NCI-H748 treated with DMSO at 0.1 percent for 48 hours (cell line): ENCODE data around the gene UFSP1.

Experiments
- DNase-seq: peaks from one replicate; lab custom pipeline; 2025; lab: John Stamatoyannopoulos, UW

The UFSP1 gene

DNA sequence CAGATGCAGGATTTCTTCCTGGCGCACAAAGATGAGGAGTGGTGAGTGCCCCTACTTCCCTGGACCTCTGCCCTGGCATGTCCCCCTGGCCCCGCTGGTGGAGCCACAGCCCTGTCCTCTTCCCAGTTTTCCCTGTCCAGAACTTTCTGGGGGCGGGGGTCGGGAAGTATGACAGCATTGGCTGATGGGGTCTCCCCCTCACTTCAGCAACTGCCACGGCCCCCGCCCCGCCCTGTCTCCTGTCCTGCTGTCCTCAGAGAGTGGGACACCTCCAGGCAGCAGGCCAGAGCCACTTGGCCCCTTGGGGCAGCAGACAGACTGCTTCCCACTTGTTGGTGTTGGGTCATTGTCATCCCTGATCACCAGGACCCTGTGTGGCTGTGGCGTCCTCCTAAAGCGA lies 7.3 kb downstream of the UFSP1 start:
- DNase-seq: no peak

DNA sequence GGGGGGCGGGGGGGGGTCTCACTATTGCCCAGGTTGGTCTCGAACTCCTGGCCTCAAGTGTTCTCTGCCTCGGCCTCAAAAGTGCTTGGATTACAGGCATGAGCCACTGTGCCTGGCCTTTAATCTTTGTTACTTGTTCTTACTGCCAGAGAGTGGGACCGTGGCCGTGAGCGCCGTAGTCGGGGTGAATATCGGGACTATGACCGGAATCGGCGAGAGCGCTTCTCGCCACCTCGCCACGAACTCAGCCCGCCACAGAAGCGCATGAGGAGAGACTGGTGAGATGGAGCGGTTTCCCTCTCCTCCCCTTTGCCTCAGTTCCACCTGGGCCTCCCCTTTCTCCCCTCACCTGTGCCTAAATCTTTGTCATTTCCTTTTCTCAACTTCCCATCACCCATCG lies 8.4 kb downstream of the UFSP1 start:
- DNase-seq: no peak

DNA sequence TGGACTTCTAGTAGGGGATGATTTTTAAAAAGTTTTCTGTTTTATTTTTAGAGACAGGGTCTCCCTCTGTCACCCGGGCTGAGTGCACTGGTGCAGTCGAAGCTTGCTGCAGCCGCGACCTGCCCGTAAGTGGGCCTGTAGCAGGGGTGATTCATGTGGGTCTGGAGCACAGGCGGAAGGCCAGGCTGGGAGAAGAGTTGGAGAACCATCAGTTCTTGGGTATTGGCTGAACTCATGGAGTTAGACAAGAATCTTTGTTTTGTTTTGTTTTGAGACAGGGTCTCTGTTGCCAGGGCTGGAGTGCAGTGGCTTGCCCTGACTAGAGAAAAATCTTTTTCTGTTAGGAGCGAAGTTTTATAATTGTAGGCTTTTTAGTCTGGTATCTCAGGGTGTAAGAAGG lies 8.9 kb downstream of the UFSP1 start:
- no peak for DNase-seq

DNA sequence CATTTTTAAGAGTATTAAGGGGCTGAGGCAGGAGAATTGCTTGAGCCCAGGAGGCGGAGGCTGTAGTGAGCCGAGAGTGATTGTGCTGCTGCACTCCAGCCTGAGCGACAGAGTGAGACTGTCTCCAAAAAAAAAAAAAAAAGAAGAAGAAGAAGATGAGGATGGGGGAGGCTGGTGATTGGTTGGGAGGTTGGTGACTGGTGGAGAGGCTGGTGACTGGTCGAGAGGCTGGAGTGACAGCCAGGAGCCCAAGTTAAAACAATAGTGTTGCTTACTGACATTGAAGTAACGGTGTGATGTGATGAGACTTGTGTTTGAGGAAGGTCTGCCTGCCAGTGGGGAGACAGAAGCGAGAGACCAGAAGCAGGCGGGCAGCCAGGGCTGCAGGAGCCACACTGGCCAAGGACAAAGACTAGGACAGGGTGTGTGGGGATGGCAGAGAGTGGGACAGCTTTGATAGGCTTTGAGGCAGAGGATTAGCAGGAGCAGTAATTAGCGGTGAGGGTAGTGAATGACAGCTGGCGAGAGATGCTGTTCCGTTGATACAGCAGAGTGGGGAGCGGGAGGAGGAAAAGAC lies 9.7 kb downstream of the UFSP1 start:
- DNase-seq: no peak

DNA sequence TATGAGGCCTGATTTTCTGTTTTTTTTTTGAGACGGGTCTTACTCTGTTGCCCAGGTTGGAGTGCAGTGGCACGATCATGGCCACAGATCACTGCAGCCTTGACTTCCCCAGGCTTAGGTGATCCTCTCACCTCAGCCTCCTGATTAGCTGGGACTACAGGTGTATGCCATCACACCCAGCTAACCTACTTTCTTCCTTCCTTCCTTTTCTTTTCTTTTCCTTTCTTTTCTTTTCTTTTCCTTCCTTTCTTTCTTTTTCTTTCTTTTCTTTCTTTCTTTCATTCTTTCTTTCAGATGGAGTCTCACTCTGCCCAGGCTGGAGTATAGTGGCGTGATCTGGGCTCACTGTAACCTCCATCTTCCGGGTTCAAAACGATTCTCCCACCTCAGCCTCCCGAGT lies 10.8 kb downstream of the UFSP1 start:
- no peak for DNase-seq

DNA sequence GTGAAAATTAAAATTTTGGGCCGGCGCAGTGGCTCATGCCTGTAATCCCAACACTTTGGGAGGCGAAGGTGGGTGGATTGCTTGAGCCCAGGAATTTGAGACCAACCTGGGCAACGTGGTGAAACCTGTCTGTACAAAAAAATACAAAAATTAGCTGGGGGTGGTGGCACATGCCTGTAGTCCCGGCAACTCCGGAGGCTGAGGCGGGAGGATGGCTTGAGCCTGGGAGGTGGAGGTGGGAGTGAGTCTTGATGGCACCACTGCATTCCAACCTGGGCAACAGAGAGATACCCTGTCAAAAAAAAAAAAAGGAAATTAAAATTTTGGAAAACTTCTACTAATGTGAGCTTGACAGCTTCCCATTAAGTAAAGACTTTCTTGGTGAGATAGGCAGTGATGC lies 11.5 kb downstream of the UFSP1 start:
- no peak for DNase-seq

DNA sequence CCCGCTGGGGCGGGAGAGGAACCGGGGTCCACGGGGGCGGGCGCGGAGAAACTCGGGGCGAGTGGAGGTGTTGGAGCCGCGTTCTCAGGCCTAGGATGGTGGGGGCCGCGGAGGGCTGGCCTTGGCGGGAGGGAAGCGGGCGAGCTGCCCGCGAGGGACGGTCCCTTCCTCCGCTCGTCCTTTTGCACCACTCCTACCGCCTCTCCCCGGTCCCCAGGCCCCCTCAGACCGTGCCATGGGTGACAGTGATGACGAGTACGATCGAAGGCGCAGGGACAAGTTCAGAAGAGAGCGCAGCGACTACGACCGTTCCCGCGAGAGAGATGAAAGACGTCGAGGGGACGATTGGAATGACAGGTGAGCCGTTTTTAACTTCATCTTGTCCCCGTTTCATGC lies 14.2 kb downstream of the UFSP1 start:
- peak; percentile 23 for DNase-seq

DNA sequence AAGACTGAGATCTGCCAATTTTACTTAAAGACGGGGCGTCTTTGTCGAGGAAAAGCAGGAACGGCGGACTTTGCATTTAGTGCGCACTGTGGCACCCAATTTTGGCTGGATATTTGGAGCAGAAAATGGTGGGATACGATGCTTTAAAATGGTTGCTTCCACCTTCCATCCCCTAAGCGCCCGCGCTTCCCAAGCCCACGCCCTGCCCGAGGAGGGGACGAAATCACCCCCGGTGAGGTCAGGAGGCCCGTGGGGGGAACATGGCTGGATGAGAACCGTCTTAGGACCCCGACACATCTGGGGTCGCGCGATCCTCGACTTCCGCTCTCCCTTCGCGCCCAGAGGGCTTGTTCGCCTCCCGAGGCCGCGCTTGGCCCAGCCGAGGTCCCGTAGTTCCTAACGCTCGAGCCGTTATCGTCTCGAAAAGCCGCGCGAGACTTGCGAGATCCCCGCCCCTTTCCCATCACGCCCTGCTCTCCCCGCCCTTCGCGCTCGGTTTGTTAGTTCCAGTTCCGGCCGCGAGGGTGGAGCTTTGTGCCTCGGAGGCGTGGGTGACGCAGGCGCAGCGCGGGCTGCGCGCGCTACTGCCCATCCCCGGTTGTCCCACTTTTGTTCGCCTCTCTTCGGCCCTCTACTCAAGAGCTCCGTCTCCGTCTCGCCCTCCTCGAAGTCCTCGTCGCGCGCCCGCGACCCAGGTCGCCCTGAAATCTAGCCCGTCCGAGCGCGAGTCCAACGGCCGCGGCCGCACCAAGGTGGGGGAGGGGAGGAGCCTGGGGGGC lies 14.7 kb downstream of the UFSP1 start, which contains the start of gene SRRT:
SRRT (plus strand) TSS at position 527 of the 779 bp plus-strand sequence. CDS start 488 bp downstream, outside the sequence.
- peak; percentile 91 for DNase-seq

DNA sequence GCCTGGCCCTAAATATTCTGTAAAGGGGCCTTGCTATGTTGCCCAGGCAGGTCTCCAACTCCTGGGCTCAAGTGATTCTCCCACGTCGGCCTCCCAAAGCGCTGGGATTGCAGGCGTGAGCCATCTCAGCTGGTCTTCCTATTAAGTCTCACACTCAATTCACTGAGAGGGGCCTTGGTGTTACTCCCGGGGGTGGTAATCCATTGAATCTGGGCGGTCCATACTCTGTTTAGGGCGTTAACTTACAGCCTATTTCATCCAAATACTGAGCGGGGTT lies 15.3 kb downstream of the UFSP1 start:
- no peak for DNase-seq

DNA sequence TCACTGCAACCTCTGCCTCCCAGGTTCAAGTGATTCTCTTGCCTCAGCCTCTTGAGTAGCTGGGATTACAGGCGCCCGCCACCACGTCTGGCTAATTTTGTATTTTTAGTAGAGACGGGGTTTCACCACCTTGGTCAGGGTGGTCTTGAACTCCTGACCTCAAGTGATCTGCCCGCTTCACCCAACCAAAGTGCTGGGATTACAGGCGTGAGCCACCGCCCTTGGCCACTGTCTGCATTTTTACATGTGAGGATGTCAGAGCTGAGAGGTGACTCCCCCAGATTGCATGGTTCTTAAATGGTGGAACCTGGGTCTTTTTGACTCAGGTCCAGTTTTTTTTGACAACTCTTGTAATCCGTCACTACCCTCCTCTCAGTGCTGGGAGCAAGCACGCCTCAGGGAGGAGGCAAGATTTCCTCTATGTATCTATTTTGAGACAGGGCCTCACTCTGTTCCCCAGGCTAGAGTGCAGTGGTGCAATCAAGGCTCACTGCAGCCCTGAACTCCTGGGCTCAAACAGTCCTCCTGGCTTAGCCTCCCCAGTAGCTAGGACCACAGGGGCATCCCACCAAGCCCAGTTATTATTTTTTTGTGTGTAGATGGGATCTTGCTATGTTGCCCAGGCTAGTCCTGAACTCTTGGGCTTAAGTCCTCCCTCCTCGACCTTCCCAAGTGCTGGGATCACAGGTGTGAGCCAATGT lies 15.8 kb downstream of the UFSP1 start:
- DNase-seq: no peak

DNA sequence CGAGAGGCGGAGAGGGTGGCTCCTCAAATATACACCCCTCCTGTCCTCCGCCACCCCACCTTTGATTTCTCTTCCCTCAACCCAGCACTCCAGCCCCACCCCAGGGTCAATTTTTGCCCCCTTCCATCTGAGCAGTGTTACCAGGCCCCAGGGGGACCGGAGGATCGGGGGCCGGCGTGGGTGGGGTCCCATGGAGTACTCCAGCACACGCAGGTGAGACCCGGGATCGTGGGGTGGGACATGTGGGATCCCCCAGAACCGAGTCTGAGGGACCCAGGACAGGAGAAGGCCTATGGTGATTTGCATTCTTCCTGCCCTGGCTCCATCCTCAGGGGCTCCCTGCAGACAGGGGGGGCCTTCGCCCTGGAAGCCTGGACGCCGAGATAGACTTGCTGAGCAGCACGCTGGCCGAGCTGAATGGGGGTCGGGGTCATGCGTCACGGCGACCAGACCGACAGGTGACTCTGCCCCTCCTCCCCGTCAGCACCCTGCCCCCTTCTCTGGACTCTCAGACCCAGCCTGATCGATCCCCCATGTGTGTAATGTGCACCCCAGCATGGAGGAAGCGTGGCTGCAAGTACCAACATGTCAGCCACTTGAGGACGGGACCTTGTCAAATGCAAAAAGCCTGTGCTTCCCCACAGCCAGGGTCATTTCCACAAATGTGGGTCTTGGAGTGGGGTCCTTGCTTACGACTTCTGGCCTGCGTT lies 21.6 kb downstream of the UFSP1 start:
- no peak for DNase-seq

DNA sequence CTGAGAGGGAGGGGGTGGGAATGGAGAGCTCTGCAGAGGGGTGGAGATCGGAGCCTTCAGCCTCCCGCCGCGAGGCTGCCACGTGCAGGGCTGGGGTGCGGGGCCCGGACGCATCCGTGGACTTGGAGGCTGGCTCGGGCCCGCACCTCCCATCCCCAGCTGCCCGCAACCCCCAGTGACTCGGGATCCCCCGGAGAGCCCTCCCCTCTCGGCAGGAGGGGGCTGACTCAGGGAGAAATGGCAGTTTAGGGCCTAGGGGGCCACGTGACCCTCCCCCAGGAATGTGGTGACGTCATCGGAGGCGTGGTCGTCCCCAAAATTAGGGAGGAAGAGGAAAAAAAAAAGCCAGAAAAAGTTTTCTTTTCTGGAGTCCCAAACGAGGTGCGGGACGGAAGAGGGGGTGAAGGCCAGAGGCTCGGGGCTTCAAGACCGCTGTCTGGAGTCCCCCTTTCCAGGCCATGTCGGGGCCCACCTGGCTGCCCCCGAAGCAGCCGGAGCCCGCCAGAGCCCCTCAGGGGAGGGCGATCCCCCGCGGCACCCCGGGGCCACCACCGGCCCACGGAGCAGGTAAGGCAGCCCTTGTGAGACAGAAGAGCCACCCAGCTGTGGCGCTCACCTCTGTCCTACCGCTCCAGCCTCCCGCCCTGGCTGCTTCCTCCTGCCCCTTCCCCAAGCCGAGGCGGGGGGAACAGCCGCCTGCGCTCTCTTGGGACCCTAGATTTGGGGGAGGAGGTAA lies 22.3 kb downstream of the UFSP1 start, which contains the start of gene TRIP6:
TRIP6 (plus strand) TSS at position 348 of the 736 bp plus-strand sequence; CDS start at position 459, 111 bp downstream.
- DNase-seq: no peak

DNA sequence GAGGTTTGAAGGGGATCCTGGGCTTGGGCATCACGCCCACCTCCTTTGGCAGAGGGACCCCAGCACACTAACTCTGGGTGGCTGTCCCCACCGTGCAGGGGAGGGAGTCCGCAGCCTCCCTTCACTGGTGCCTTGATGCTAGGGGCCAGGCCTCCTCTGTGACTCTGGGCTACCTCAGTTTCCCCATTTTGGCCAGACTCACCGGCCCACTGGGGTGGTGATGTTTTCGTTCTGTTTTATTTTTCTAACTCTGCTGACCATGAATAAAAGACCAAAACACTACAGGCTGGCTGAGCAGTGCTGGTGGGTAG lies 22.8 kb downstream of the UFSP1 start:
- no peak for DNase-seq

DNA sequence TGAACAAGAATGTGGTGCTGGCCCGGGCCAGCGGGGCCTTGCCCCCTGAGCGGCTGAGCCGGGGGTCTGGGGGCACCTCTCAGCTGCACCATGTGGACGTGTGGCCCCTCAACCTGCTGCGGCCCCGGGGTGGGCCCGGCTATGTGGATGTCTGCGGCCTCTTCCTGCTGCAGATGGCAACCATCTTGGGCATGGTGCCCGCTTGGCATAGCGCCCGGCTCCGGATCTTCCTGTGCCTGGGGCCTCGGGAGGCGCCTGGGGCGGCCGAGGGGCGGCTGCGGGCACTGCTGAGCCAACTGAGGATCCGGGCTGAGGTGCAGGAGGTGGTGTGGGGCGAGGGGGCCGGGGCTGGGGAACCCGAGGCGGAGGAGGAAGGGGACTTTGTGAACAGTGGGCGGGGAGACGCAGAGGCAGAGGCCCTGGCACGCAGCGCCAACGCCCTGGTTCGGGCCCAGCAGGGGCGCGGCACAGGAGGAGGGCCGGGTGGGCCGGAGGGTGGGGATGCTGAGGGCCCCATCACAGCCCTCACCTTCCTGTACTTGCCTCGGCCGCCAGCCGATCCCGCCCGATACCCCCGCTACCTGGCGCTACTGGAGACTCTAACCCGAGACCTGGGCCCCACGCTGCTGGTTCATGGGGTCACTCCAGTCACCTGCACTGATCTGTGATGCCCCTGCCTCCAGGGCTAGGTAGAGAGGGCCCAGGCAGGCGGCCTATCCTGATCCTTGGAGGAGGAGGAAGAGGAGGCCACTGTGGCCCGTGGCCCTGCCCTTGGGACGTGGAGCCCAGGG lies 23.4 kb downstream of the UFSP1 start:
- DNase-seq: no peak

DNA sequence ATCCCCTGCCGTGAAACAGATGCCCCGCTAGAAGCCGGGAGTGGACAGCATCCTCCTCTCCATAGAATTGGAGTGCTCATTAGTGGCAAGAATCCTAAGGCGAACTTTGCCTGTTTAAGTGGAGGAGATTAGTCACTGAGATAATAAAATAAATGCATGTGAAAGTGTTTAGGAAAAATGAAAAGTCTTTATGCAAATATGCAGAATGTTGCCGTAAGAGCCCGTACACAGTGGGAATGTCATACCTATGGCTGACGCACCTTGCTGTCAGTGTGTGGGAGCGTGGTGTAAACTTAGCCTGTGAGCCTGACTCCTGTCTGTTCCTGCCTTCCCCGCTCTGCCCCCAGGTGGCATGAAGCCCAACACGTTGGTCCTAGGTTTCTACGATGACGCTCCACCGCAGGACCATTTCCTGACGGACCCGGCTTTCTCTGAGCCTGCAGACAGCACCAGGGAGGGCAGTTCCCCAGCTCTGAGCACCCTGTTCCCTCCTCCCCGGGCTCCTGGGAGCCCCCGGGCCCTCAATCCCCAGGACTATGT lies 24.1 kb downstream of the UFSP1 start:
- DNase-seq: no peak

DNA sequence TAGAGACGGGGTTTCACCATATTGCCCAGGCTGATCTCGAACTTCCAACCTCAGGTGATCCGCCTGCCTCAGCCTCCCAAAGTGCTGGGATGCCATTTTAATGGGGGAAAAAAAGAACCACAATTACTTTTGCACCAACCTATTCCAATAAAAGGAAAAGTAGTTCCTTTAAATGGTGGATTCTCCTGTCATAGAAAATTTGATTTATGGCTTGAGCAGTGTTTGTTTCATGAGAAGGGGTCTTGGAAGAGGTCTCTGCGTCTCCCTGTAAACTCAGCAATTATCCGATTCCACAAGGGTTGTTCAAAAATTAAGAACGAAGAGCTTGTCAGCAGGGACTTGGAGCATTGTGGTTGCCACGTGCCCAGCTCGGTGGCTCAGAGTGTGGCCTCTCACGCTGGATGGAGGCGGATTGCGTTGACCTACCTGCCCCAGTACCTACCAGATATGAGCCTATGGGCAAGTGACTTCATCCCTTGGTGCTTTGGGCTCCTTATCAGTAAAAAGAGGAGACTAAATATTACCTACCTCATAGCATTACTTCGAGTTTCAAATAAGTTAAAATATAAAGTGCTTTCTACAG lies 25.2 kb downstream of the UFSP1 start:
- no peak for DNase-seq

DNA sequence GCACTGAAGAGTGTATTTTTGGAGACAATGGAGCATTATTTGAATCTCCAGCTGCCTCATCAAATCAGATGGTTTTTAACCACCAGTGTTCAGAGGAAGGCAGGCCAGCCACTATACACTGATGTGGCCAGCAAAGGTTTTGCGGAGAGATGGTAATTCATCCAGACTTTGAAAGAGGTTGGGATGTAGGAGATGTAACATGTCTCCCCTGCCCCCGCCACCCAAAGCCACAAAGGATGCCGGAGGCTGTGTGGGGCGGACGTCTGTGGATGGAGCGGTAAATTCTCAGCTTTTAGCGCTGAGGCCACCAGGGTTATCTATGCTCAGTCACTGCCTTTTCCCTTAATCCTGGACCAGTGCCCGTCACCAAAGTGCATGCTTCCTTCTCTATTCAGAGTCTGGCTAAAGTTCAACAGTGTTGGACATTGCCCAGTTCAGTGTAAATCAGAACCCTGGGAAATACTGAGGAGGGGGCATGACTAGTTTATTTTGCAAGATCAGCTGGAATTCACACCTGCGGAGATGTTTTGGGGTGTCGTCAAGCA lies 26.0 kb downstream of the UFSP1 start:
- no peak for DNase-seq

DNA sequence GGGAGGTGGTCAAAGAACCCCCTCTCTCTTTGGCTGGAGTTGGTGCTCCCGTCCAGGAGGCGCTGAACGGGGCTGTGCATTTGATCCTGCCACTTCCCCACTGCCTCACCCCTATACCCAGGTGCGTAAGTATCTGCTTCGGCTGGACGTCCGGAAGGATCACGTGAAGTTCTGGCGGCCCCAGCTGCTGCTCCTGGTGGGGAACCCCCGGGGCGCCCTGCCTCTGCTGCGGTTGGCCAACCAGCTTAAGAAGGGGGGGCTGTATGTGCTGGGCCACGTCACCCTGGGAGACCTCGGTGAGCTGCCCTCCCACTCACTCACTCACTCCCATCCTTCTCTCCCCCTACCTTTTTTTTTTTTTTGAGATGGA lies 27.9 kb downstream of the UFSP1 start:
- DNase-seq: no peak

DNA sequence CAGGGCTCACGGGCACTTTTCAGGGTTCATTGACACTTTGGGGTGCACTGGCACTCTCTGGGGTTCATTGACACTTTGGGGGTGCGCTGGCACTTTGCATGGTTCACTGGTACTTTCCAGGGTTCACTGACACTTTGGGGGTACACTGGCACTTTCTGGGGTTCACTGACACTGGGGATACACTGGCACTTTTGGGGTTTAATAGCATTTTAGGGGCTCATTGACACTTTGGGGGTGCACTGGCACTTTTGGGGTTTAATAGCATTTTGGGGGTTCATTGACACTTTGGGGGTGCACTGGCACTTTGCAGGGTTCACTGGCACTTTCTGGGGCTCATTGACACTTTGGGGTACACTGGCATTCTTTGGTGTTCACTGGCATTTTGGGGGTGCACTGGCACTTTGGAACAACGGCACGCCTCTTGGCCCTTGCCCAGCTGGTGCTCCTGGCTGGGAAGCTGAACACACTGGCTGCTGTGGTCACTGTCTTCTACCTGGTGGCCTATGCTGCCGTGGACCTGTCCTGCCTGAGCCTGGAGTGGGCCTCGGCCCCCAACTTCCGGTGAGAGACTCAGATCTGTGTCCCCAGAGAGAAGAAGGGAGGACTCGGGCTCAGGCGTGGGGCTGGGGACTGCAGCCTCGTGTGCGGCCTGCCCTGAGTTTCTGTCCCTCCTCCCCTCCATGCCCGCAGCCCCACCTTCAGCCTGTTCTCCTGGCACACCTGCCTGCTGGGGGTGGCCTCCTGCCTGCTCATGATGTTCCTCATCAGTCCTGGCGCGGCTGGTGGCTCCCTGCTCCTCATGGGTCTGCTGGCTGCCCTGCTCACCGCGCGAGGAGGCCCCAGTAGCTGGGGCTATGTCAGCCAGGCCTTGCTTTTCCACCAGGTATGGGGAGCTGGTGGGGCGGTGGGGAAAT lies 28.6 kb downstream of the UFSP1 start:
- no peak for DNase-seq
